Kidney epithelial cell (primary cell): Measurements from ENCODE around the gene BSPRY. TPM values are rescaled to one million over a fixed set of nuclear protein-coding genes. Genes with fewer than 3 reads are reported as not detected.

Experiments
- DNase-seq: peaks from one replicate; pipeline ENCODE4 v3.0.0-alpha.2; 2010; ENCODE audit warnings: low read depth
- H3K27me3 ChIP-seq: 2 replicates; pipeline ENCODE4 v1.6.0; 2011; ENCODE audit warnings: low read length; ENCODE audit not compliant: control insufficient read depth, insufficient read depth
- H3K36me3 ChIP-seq: 2 replicates; pipeline ENCODE4 v1.5.1; 2011; ENCODE audit warnings: low read length; ENCODE audit not compliant: control insufficient read depth, insufficient read depth
- H3K4me3 ChIP-seq: 2 replicates; pipeline ENCODE4 v1.5.1; 2011; ENCODE audit warnings: low read depth, mild to moderate bottlenecking, control low read depth, low read length
- CTCF ChIP-seq: IDR thresholded peaks from 2 replicates; pipeline ENCODE4 v1.5.1; 2011; ENCODE audit warnings: mild to moderate bottlenecking, moderate library complexity, low read length, control low read depth, inconsistent platforms; ENCODE audit not compliant: insufficient read depth, poor library complexity, severe bottlenecking
- total RNA-seq: library from RNA; depleted of rRNA; stranded (reverse); fragments of >200 nt; gene quantifications from 2 replicates; pipeline ENCODE4 v1.2.3, GENCODE V29; 2015

Gene BSPRY
- total RNA-seq, 1 donor from 2014 or later = 9.6 TPM

GRCh38 chr9:113343732-113344231 lies 5.6 kb upstream of the BSPRY start:
- TF ChIP-seq CTCF = no peak
- Histone ChIP-seq H3K36me3 (no peaks in the 10 kb centered on the region), H3K4me3 (no peak overlapping the region), H3K27me3 (peaks cover 3% of the 10 kb centered on the region)
- DNase-seq = no peak

GRCh38 chr9:113345190-113345589 lies 4.2 kb upstream of the BSPRY start:
- no peak for DNase-seq
- Histone ChIP-seq H3K27me3 (peaks cover 14% of the 10 kb centered on the region), H3K36me3 (no peaks in the 10 kb centered on the region), H3K4me3 (no peak overlapping the region)
- no peak for TF ChIP-seq CTCF

GRCh38 chr9:113345671-113346070 lies 3.7 kb upstream of the BSPRY start:
- H3K27me3 ChIP-seq = peaks cover 18% of the 10 kb centered on the region
- no peak overlapping the region for H3K4me3 ChIP-seq
- TF ChIP-seq CTCF = no peak
- no peaks in the 10 kb centered on the region for H3K36me3 ChIP-seq
- no peak for DNase-seq

- no peak for DNase-seq
- Histone ChIP-seq H3K27me3 (peaks cover 24% of the 10 kb centered on the region), H3K36me3 (no peaks in the 10 kb centered on the region), H3K4me3 (no peak overlapping the region)
- TF ChIP-seq CTCF = no peak
These were observed 904 bp upstream of the BSPRY start for GRCh38 chr9:113348437-113348836.

- no peak for DNase-seq
- Histone ChIP-seq H3K27me3 (peaks cover 24% of the 10 kb centered on the region), H3K36me3 (no peaks in the 10 kb centered on the region), H3K4me3 (no peak overlapping the region)
- TF ChIP-seq CTCF = no peak
These were observed 286 bp upstream of the BSPRY start for GRCh38 chr9:113349066-113349444.

GRCh38 chr9:113350107-113350661 lies 843 bp downstream of the BSPRY start:
- H3K4me3 ChIP-seq = peak overlapping the region; percentile 22

More at GRCh38 chr9:113350107-113350661, 843 bp downstream of the BSPRY start:
- H3K27me3 ChIP-seq = peaks cover 26% of the 10 kb centered on the region
- no peak for DNase-seq
- H3K36me3 ChIP-seq = no peaks in the 10 kb centered on the region
- no peak for TF ChIP-seq CTCF
